H1 (cell line): ENCODE data around the gene MYPOP. TPM values are rescaled to one million over a fixed set of nuclear protein-coding genes. Genes with fewer than 3 reads are reported as not detected.

ENCODE experiments used
- CTCF ChIA-PET: fragments of 300-600 bp; sonication (Branson Sonifier 250); formaldehyde crosslinking; loops from one replicate; lab custom pipeline; 2021; ENCODE audit not compliant: partially characterized antibody; lab: Charles Lee
- POLR2A ChIA-PET: fragments of 300-600 bp; sonication (Branson Sonifier 250); formaldehyde crosslinking; loops from one replicate; lab custom pipeline; 2021; ENCODE audit warnings: inconsistent platforms; ENCODE audit not compliant: partially characterized antibody; lab: Charles Lee
- DNase-seq, 2 experiments: peaks; one replicate each; pipeline versions ENCODE4 v3.0.0 to v3.0.0-alpha.2; 2010 to 2022; ENCODE audit warnings: low spot score in 2 of 2, low read depth in 1 of 2, mixed read lengths in 1 of 2
- FAIRE-seq: peaks from 2 replicates; lab custom pipeline; 2011; peaks lifted over from hg19 to GRCh38; lab: Jason Lieb, UNC
- H2AFZ ChIP-seq: 2 replicates; pipeline ENCODE4 v1.8.1; 2012; ENCODE audit warnings: low read length, inconsistent platforms
- H2AK5ac ChIP-seq: 2 replicates; pipeline ENCODE4 v1.6.1; 2013; ENCODE audit warnings: low read depth, low read length
- H2BK120ac ChIP-seq: replicated peaks from 2 replicates; pipeline ENCODE3; 2013; ENCODE audit warnings: low read depth, low read length, inconsistent platforms
- H2BK12ac ChIP-seq: 2 replicates; pipeline ENCODE4 v1.6.1; 2013; ENCODE audit warnings: low read depth, low read length
- H2BK15ac ChIP-seq: 2 replicates; pipeline ENCODE4 v1.6.1; 2013; ENCODE audit warnings: low read length
- H2BK20ac ChIP-seq: 2 replicates; pipeline ENCODE4 v1.6.1; 2013; ENCODE audit warnings: low read length
- H2BK5ac ChIP-seq: 2 replicates; pipeline ENCODE4 v1.6.1; 2013; ENCODE audit warnings: low read depth, low read length
- H3K14ac ChIP-seq: 2 replicates; pipeline ENCODE4 v1.6.1; 2013; ENCODE audit warnings: inconsistent platforms; ENCODE audit not compliant: insufficient read length
- H3K18ac ChIP-seq: 2 replicates; pipeline ENCODE4 v1.6.1; 2013; ENCODE audit warnings: low read length; ENCODE audit errors: extremely low read depth
- H3K23ac ChIP-seq: 2 replicates; pipeline ENCODE4 v1.6.1; 2013; ENCODE audit warnings: inconsistent platforms; ENCODE audit not compliant: insufficient read length
- H3K23me2 ChIP-seq: 2 replicates; pipeline ENCODE4 v1.6.1; 2013; ENCODE audit warnings: low read depth, low read length
- H3K27ac ChIP-seq: 2 replicates; pipeline ENCODE4 v1.6.1; 2011; ENCODE audit warnings: low read depth, low read length, inconsistent platforms
- H3K27me3 ChIP-seq, 4 experiments: replicated peaks in 1 of 4; 1 replicate in 1 of 4; 2 replicates in 3 of 4; pipeline versions ENCODE4 v1.6.1 to v1.8.1; 2011 to 2013; ENCODE audit warnings: low read length in 3 of 4, mild to moderate bottlenecking in 3 of 4, inconsistent platforms in 2 of 4, mixed read lengths in 2 of 4, moderate library complexity in 1 of 4; ENCODE audit not compliant: control insufficient read depth in 3 of 4, insufficient read depth in 3 of 4; ENCODE audit errors: extremely low read depth in 1 of 4
- H3K36me3 ChIP-seq, 4 experiments: 2 replicates each; pipeline versions ENCODE4 v1.6.1 to v1.8.1; 2011 to 2013; ENCODE audit warnings: mild to moderate bottlenecking in 4 of 4, low read length in 3 of 4, moderate library complexity in 2 of 4, control low read depth in 1 of 4, inconsistent platforms in 1 of 4; ENCODE audit not compliant: insufficient read depth in 4 of 4, control insufficient read depth in 2 of 4
- H3K4ac ChIP-seq: replicated peaks from 2 replicates; pipeline ENCODE3; 2013; ENCODE audit warnings: low read length, low read depth, mixed read lengths, inconsistent platforms; ENCODE audit not compliant: insufficient read length
- H3K4me1 ChIP-seq, 4 experiments: replicated peaks in 1 of 4; 1 replicate in 1 of 4; 2 replicates in 3 of 4; pipeline versions ENCODE4 v1.6.1 to v1.8.1; 2011 to 2013; ENCODE audit warnings: low read length in 3 of 4, inconsistent platforms in 2 of 4, mixed read lengths in 1 of 4; ENCODE audit not compliant: insufficient read depth in 4 of 4, control insufficient read depth in 3 of 4
- H3K4me2 ChIP-seq, 2 experiments: 2 replicates each; pipeline versions ENCODE4 v1.6.1 to v1.8.1; 2011 to 2013; ENCODE audit warnings: low read depth in 2 of 2, low read length in 2 of 2, control low read depth in 1 of 2, inconsistent platforms in 1 of 2, mild to moderate bottlenecking in 1 of 2; ENCODE audit not compliant: insufficient read depth in 1 of 2
- H3K4me3 ChIP-seq, 4 experiments: fragments of 200-600, 300-600 bp in 1 of 4; sonication (generic), shearing (Covaris generic), sonication (Bioruptor Twin) in 1 of 4; 2 replicates each; pipeline versions ENCODE4 v1.5.1 to v1.8.1; 2011 to 2016; ENCODE audit warnings: low read length in 4 of 4, low read depth in 3 of 4, control low read depth in 2 of 4, inconsistent platforms in 2 of 4, mild to moderate bottlenecking in 2 of 4, mixed read lengths in 1 of 4, moderate library complexity in 1 of 4; ENCODE audit not compliant: insufficient read depth in 2 of 4; ENCODE audit errors: extremely low read depth in 1 of 4
- H3K56ac ChIP-seq: replicated peaks from 2 replicates; pipeline ENCODE3; 2013; ENCODE audit warnings: low read depth, mild to moderate bottlenecking, mixed read lengths, low read length, inconsistent platforms; ENCODE audit not compliant: insufficient read length
- H3K79me1 ChIP-seq: 2 replicates; pipeline ENCODE4 v1.6.1; 2013; ENCODE audit warnings: low read depth, low read length, control low read depth
- H3K79me2 ChIP-seq, 2 experiments: 2 replicates each; pipeline versions ENCODE4 v1.6.1 to v1.8.1; 2012 to 2013; ENCODE audit warnings: low read length in 2 of 2, mild to moderate bottlenecking in 2 of 2, inconsistent platforms in 1 of 2; ENCODE audit not compliant: insufficient read depth in 2 of 2, control insufficient read depth in 1 of 2
- H3K9ac ChIP-seq, 4 experiments: replicated peaks in 1 of 4; 1 replicate in 1 of 4; 2 replicates in 3 of 4; pipeline versions ENCODE4 v1.6.1 to v1.8.1; 2011 to 2013; ENCODE audit warnings: low read depth in 3 of 4, low read length in 3 of 4, control low read depth in 2 of 4, mild to moderate bottlenecking in 2 of 4, moderate library complexity in 2 of 4, inconsistent platforms in 1 of 4; ENCODE audit errors: extremely low read depth in 1 of 4
- H3K9me3 ChIP-seq, 2 experiments: 2 replicates each; pipeline versions ENCODE4 v1.6.1 to v1.8.1; 2012 to 2013; ENCODE audit warnings: mild to moderate bottlenecking in 2 of 2, moderate library complexity in 2 of 2, control low read depth in 1 of 2, inconsistent platforms in 1 of 2, low read depth in 1 of 2, low read length in 1 of 2, mixed read lengths in 1 of 2; ENCODE audit not compliant: insufficient read depth in 2 of 2
- H4K20me1 ChIP-seq, 2 experiments: replicated peaks in 1 of 2; 2 replicates each; pipeline versions ENCODE3 to v1.8.1; 2011 to 2013; ENCODE audit warnings: inconsistent platforms in 2 of 2, low read length in 2 of 2, mild to moderate bottlenecking in 1 of 2; ENCODE audit not compliant: insufficient read depth in 2 of 2, control insufficient read depth in 1 of 2
- H4K5ac ChIP-seq: 2 replicates; pipeline ENCODE4 v1.6.1; 2013; ENCODE audit warnings: low read length, low read depth, mixed read lengths, inconsistent platforms; ENCODE audit not compliant: insufficient read length
- H4K8ac ChIP-seq: 2 replicates; pipeline ENCODE4 v1.8.0; 2013; ENCODE audit warnings: mild to moderate bottlenecking, moderate library complexity, low read length, inconsistent platforms; ENCODE audit not compliant: insufficient read depth; ENCODE audit errors: extremely low read depth
- H4K91ac ChIP-seq: replicated peaks from 2 replicates; pipeline ENCODE3; 2013; ENCODE audit warnings: low read length, mixed read lengths, inconsistent platforms; ENCODE audit not compliant: insufficient read length
- CTCF ChIP-seq, 3 experiments: IDR thresholded peaks; 1 replicate in 2 of 3; 2 replicates in 1 of 3; pipeline versions ENCODE4 v1.5.1 to v1.6.1; 2011; ENCODE audit warnings: low read length in 3 of 3, mild to moderate bottlenecking in 3 of 3, inconsistent platforms in 2 of 3, low read depth in 1 of 3, moderate library complexity in 1 of 3; ENCODE audit not compliant: insufficient read depth in 1 of 3; ENCODE audit errors: control extremely low read depth in 1 of 3
- SP1 ChIP-seq: IDR thresholded peaks from 2 replicates; pipeline ENCODE4 v1.6.1; 2011; ENCODE audit warnings: low read depth, low read length
- WGBS, 2 experiments: shearing (Covaris generic) in 1 of 2; methylation state at CpG; one replicate each; pipeline versions ENCODE4 v1.1.6 to v1.1.7; 2013 to 2015; ENCODE audit warnings: low lambda C conversion rate in 2 of 2, mixed read lengths in 2 of 2, inconsistent platforms in 1 of 2, low coverage in 1 of 2, missing lambda C conversion rate in 1 of 2; ENCODE audit not compliant: insufficient replicate concordance in 2 of 2, insufficient coverage in 1 of 2, insufficient read length in 1 of 2; ENCODE audit errors: extremely low coverage in 1 of 2, missing lambda C conversion rate in 1 of 2; 5-methylcytosine and 5-hydroxymethylcytosine counted together
- polyA plus RNA-seq, 7 experiments: library from polyadenylated mRNA; depleted of rRNA in 3 of 7; stranded (reverse) in 5 of 7; unstranded in 2 of 7; fragments of >200 nt in 5 of 7; fragments of 200-250 nt in 2 of 7; gene quantifications; 1 replicate in 5 of 7; 2 replicates in 1 of 7; 4 replicates in 1 of 7; pipeline versions ENCODE4 v1.2.1 to v1.2.3, GENCODE V29; 2011 to 2013; ENCODE audit warnings: missing spikeins in 2 of 7, mixed read lengths in 2 of 7
- total RNA-seq: library from RNA; stranded (reverse); fragmentation: NEBNext Ultra II Directional; extraction: Animal tissue kit (Norgen Biotek cat#: 25700); gene quantifications from 2 replicates; pipeline ENCODE4 v1.2.1, GENCODE V29; 2021

The MYPOP gene
- total and polyA plus RNA-seq, 2 of the 8 experiments (the other 6 are each of a cell fraction or from before 2014, with no cell fraction given) = 3.2 to 11.1 TPM

- Histone ChIP-seq H3K4me2 (no peak overlapping the region), H3K4me3 (no peak overlapping the region), H4K20me1 (peaks cover 0 to 2% of the 10 kb centered on the region in 2 experiments), H2AFZ (no peak overlapping the region), H3K4me1 (peaks cover 0 to 3% (median 0%) of the 10 kb centered on the region in 4 experiments; a peak in 2 of 7 replicates), H3K14ac (no peak overlapping the region), H2BK5ac (no peak overlapping the region), H3K27ac (no peak overlapping the region), H3K79me1 (no peaks in the 10 kb centered on the region), H3K9ac (no peak overlapping the region), H3K27me3 (peaks cover 0 to 2% (median 0%) of the 10 kb centered on the region in 4 experiments; a peak in 1 of 7 replicates), H2BK120ac (no peak overlapping the region), H3K36me3 (peaks cover 0 to 1% (median 0%) of the 10 kb centered on the region in 4 experiments; a peak in 1 of 8 replicates), H2BK20ac (no peak overlapping the region), H3K18ac (no peak overlapping the region), H3K9me3 (no peaks in the 10 kb centered on the region), H3K4ac (no peak overlapping the region), H2AK5ac (no peak overlapping the region), H4K91ac (no peak overlapping the region), H3K79me2 (no peaks in the 10 kb centered on the region), H2BK15ac (no peak overlapping the region), H3K23me2 (no peaks in the 10 kb centered on the region), H3K56ac (no peak overlapping the region), H2BK12ac (no peak overlapping the region), H4K8ac (peak overlapping the region; percentile 71), H3K23ac (no peak overlapping the region), H4K5ac (no peak overlapping the region)
- FAIRE-seq (no peak), DNase-seq (no peak)
- 82% methylated on average over 15 of the region's 19 CpGs; no CpG with 5 or more reads in 1 of the 2 experiments for WGBS, 2 experiments
- ChIA-PET CTCF (interaction anchor here (1.2 kb wide), 1 partner anchor 13 kb away, joined by 3 read pairs; no protein-coding TSS in a partner anchor), POLR2A (interaction anchor here (0.8 kb wide), 1 partner anchor 39 kb away, joined by 3 read pairs; no protein-coding TSS in a partner anchor)
- 0 out of 2 replicates have a peak, but pooled peaks have one; percentile 30 for TF ChIP-seq SP1
- TF ChIP-seq CTCF (IDR thresholded peaks at IDR 0.05; ENCODE audit: control extremely low read depth in 1 of 3, insufficient read depth in 1 of 3, low read depth in 1 of 3, low read length in 3 of 3) = no peak
Observed at GRCh38 chr19:45934551-45935230, 32.3 kb upstream of the MYPOP start.
